ENCODE results near the gene XPO4. TPM values are rescaled to one million over a fixed set of nuclear protein-coding genes. Genes with fewer than 3 reads are reported as not detected.
"Not testable (repeated sequence)": the region's sequence is repeated elsewhere in the genome, so short reads cannot be mapped to it uniquely, and the experiment has no call there.

Gene XPO4
- total RNA-seq: 10 to 100 TPM in 3 of 4 donors, 1 to 10 TPM in 1; 8.8 to 25.0 (median 18.6) TPM

GRCh38 chr13:20902438-20903163 is at the start of gene XPO4:
Gene XPO4, minus strand, starts transcription at chr13:20902746. Its CDS starts 8 bp downstream, at chr13:20902738.
- Histone ChIP-seq H3K27me3 (no peaks in the 10 kb centered on the region), H3K4me1 (peaks cover 4 to 31% (median 10%) of the 10 kb centered on the region in 3 donors), H3K4me3 (peak within 1 kb of the TSS; percentile 61 to 92 (median 78)), H3K36me3 (peaks cover 0 to 21% (median 0%) of the 10 kb centered on the region in 3 donors), H3K27ac (peak within 1 kb of the TSS; percentile 85 to 95 (median 92)), H3K9me3 (no peaks in the 10 kb centered on the region)
- peak; percentile 5 for DNase-seq
- TF ChIP-seq CTCF (IDR thresholded peaks at IDR 0.05) (no peak), POLR2A (IDR thresholded peaks at IDR 0.05) (peak in 2 of 4 donors; percentile 64 to 67)
- WGBS, 2 donors: 0% methylated on average over 10 to 26 of the region's 81 CpGs
- intact Hi-C loops (cut with DNase I): no loop called here

- peaks cover 0 to 36% (median 9%) of the 10 kb centered on the region in 3 donors for H3K4me1 ChIP-seq
- H3K9me3 ChIP-seq, DNase-seq, H3K36me3 ChIP-seq, H3K4me3 ChIP-seq, H3K27me3 ChIP-seq: not testable (repeated sequence)
- WGBS, 2 donors: 38 to 52% methylated on average over 3 of the region's 3 CpGs
- intact Hi-C loops (cut with DNase I): loop anchor here (10.0 kb wide), 3 partner anchors 117 to 527 kb away; partner anchors contain the start of genes LATS2, MRPL57 and SKA3
- H3K27ac ChIP-seq: peak overlapping the region in 2 of 4 donors; percentile 57 to 63
Observed at GRCh38 chr13:20948001-20948400, 45.5 kb upstream of the XPO4 start.

GRCh38 chr13:20945952-20946383 is 43.4 kb upstream of the XPO4 start:
- 39 to 50% methylated on average over 15 to 28 of the region's 29 CpGs for WGBS, 2 donors
- Histone ChIP-seq H3K27ac (no peak overlapping the region), H3K36me3 (no peaks in the 10 kb centered on the region), H3K4me1 (peaks cover 0 to 37% (median 10%) of the 10 kb centered on the region in 3 donors), H3K9me3 (no peaks in the 10 kb centered on the region), H3K27me3 (peaks cover 0 to 6% (median 0%) of the 10 kb centered on the region in 4 donors), H3K4me3 (peak overlapping the region in 1 of 4 donors; percentile 52)
- DNase-seq: no peak
- TF ChIP-seq POLR2A (IDR thresholded peaks at IDR 0.05): no peak
- TF ChIP-seq CTCF (IDR thresholded peaks at IDR 0.05): no peak
- intact Hi-C loops (cut with DNase I): loop anchor here (10.0 kb wide), 3 partner anchors 119 to 529 kb away; partner anchors contain the start of genes LATS2, MRPL57 and SKA3

- intact Hi-C loops (cut with DNase I): loop anchor here (5.0 to 10.0 kb wide), 4 partner anchors 122 to 532 kb away; partner anchors contain the start of genes LATS2, MRPL57 and SKA3
- WGBS, 2 donors: 46 to 55% methylated on average over 18 to 21 of the region's 22 CpGs
- Histone ChIP-seq H3K4me3 (peak overlapping the region in 1 of 4 donors; percentile 26), H3K27me3 (peaks cover 0 to 6% (median 0%) of the 10 kb centered on the region in 4 donors), H3K4me1 (peaks cover 0 to 40% (median 18%) of the 10 kb centered on the region in 3 donors), H3K9me3 (no peaks in the 10 kb centered on the region), H3K27ac (peak overlapping the region; percentile 28 to 77 (median 55)), H3K36me3 (no peaks in the 10 kb centered on the region)
- DNase-seq: no peak
- TF ChIP-seq CTCF (IDR thresholded peaks at IDR 0.05): no peak
- no peak for TF ChIP-seq POLR2A (IDR thresholded peaks at IDR 0.05)
Observed at GRCh38 chr13:20942938-20943559, 40.5 kb upstream of the XPO4 start.

GRCh38 chr13:20940511-20940910 is 38.0 kb upstream of the XPO4 start:
- not testable (repeated sequence) for DNase-seq, H3K27ac ChIP-seq, H3K9me3 ChIP-seq, H3K27me3 ChIP-seq, H3K4me3 ChIP-seq, H3K36me3 ChIP-seq
- intact Hi-C loops (cut with DNase I): loop anchor here (5.0 to 10.0 kb wide), 4 partner anchors 124 to 534 kb away; partner anchors contain the start of genes LATS2, MRPL57 and SKA3
- H3K4me1 ChIP-seq: peaks cover 0 to 28% (median 18%) of the 10 kb centered on the region in 3 donors
- 77 to 88% methylated on average over 10 of the region's 10 CpGs for WGBS, 2 donors
